Keratinocyte (primary cell): ENCODE data around the gene FMO1. TPM values are rescaled to one million over a fixed set of nuclear protein-coding genes. Genes with fewer than 3 reads are reported as not detected.
"Not testable (repeated sequence)": the region's sequence is repeated elsewhere in the genome, so short reads cannot be mapped to it uniquely, and the experiment has no call there.

Experiments
- DNase-seq: peaks from one replicate; pipeline ENCODE4 v3.0.0-alpha.2; 2011; ENCODE audit warnings: low read depth, missing footprints, low spot score
- FAIRE-seq: peaks from 2 replicates; lab custom pipeline; 2011; peaks lifted over from hg19 to GRCh38; lab: Jason Lieb, UNC
- H2AFZ ChIP-seq: 2 replicates; pipeline ENCODE4 v1.6.0; 2012; ENCODE audit warnings: low read length, control low read depth, inconsistent platforms; ENCODE audit not compliant: control insufficient read depth
- H3K27ac ChIP-seq: 2 replicates; pipeline ENCODE4 v1.5.1; 2011; ENCODE audit warnings: low read length; ENCODE audit not compliant: control insufficient read depth, insufficient read depth
- H3K27me3 ChIP-seq: 3 replicates; pipeline ENCODE4 v1.6.0; 2011; ENCODE audit warnings: low read length; ENCODE audit not compliant: control insufficient read depth, insufficient read depth; ENCODE audit errors: extremely low read depth
- H3K36me3 ChIP-seq, 2 experiments: 2 replicates in 1 of 2; 3 replicates in 1 of 2; pipeline ENCODE4 v1.5.1; 2011; ENCODE audit warnings: low read length in 2 of 2, mild to moderate bottlenecking in 1 of 2; ENCODE audit not compliant: control insufficient read depth in 2 of 2, insufficient read depth in 2 of 2; ENCODE audit errors: extremely low read depth in 1 of 2
- H3K4me1 ChIP-seq: 3 replicates; pipeline ENCODE4 v1.5.1; 2011; ENCODE audit warnings: low read length; ENCODE audit not compliant: control insufficient read depth, insufficient read depth; ENCODE audit errors: extremely low read depth
- H3K4me2 ChIP-seq: 3 replicates; pipeline ENCODE4 v1.6.0; 2011; ENCODE audit warnings: low read depth, low read length; ENCODE audit not compliant: control insufficient read depth, insufficient read depth; ENCODE audit errors: extremely low read depth
- H3K4me3 ChIP-seq, 3 experiments: fragments of 200-600 bp in 1 of 3; sonication (generic) in 1 of 3; 2 replicates in 2 of 3; 3 replicates in 1 of 3; pipeline ENCODE4 v1.5.1; 2011 to 2016; ENCODE audit warnings: low read length in 3 of 3, mild to moderate bottlenecking in 3 of 3, control low read depth in 2 of 3, inconsistent platforms in 1 of 3, low read depth in 1 of 3, mixed read lengths in 1 of 3, mixed run types in 1 of 3, moderate library complexity in 1 of 3; ENCODE audit not compliant: control insufficient read depth in 2 of 3, insufficient read depth in 2 of 3; ENCODE audit errors: extremely low read depth in 1 of 3
- H3K79me2 ChIP-seq: 2 replicates; pipeline ENCODE4 v1.6.0; 2012; ENCODE audit warnings: low read length; ENCODE audit not compliant: control insufficient read depth, insufficient read depth
- H3K9ac ChIP-seq: 3 replicates; pipeline ENCODE4 v1.6.0; 2011; ENCODE audit warnings: low read length; ENCODE audit not compliant: control insufficient read depth, insufficient read depth; ENCODE audit errors: extremely low read depth
- H3K9me1 ChIP-seq: 3 replicates; pipeline ENCODE4 v1.6.0; 2011; ENCODE audit warnings: low read length; ENCODE audit not compliant: control insufficient read depth, insufficient read depth; ENCODE audit errors: extremely low read depth
- H3K9me3 ChIP-seq: 2 replicates; pipeline ENCODE4 v1.5.1; 2012; ENCODE audit warnings: low read depth, low read length; ENCODE audit not compliant: control insufficient read depth
- H4K20me1 ChIP-seq: 3 replicates; pipeline ENCODE4 v1.6.0; 2011; ENCODE audit warnings: low read length; ENCODE audit not compliant: control insufficient read depth, insufficient read depth; ENCODE audit errors: extremely low read depth
- EZH2 ChIP-seq: IDR thresholded peaks from one replicate; pipeline ENCODE4 v1.6.1; 2012; ENCODE audit warnings: inconsistent platforms, mild to moderate bottlenecking, low read length, moderate library complexity
- dilution Hi-C: fragments of 300-500 bp; cut with MboI; formaldehyde crosslinking; loops from one replicate; pipeline ENCODE4 v1.7.0; 2020; ENCODE audit warnings: low sequenced_read_pairs; ENCODE audit not compliant: extremely low pct_ligation_motif_present
- polyA plus RNA-seq, 5 experiments: library from polyadenylated mRNA; depleted of rRNA in 3 of 5; stranded (reverse) in 3 of 5; stranded (forward) in 1 of 5; unstranded in 1 of 5; fragments of >200 nt; gene quantifications; 1 replicate in 1 of 5; 2 replicates in 3 of 5; 3 replicates in 1 of 5; pipeline versions ENCODE4 v1.2.1 to v1.2.3, GENCODE V29; 2011 to 2012; ENCODE audit warnings: missing spikeins in 2 of 5, low read depth in 1 of 5, low replicate concordance in 1 of 5
- TF ChIP-seq, protein P1 (sequence below), 3 experiments: IDR thresholded peaks in 1 of 3; conservative IDR thresholded peaks in 1 of 3; optimal IDR thresholded peaks in 1 of 3; 2 replicates in 2 of 3; 3 replicates in 1 of 3; pipeline versions ENCODE3 to v1.5.1; 2011; ENCODE audit warnings: low read length in 3 of 3, mild to moderate bottlenecking in 3 of 3, moderate library complexity in 2 of 3, control low read depth in 1 of 3, inconsistent platforms in 1 of 3; ENCODE audit not compliant: insufficient read depth in 2 of 3; ENCODE audit errors: extremely low read depth in 1 of 3

FMO1 gene
- polyA plus RNA-seq, 1 donor (not counting 4 experiments of a cell fraction or from before 2014, with no cell fraction given): 0.07 TPM

DNA sequence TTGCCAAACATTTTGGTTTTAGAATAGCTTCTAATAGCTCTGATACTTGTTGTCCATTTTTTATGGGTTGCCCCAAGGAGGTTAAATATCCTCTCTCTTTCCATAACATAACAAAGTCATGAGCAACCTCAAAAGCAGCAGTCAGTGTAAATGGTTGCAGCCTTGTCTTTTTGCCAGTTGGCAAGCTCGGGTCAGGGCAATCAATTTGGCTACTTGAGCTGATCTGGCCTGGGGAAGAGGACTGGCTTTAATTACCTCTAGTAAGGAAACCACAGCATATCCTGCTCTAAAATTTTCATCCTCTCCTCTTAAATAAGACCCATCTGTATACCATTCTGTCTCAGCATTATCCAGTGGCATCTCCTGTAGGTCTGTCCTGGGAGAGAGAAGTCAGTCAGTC, 44.5 kb downstream of the FMO1 start:
- dilution Hi-C loops: no loop called here
- TF ChIP-seq, protein P1, sequence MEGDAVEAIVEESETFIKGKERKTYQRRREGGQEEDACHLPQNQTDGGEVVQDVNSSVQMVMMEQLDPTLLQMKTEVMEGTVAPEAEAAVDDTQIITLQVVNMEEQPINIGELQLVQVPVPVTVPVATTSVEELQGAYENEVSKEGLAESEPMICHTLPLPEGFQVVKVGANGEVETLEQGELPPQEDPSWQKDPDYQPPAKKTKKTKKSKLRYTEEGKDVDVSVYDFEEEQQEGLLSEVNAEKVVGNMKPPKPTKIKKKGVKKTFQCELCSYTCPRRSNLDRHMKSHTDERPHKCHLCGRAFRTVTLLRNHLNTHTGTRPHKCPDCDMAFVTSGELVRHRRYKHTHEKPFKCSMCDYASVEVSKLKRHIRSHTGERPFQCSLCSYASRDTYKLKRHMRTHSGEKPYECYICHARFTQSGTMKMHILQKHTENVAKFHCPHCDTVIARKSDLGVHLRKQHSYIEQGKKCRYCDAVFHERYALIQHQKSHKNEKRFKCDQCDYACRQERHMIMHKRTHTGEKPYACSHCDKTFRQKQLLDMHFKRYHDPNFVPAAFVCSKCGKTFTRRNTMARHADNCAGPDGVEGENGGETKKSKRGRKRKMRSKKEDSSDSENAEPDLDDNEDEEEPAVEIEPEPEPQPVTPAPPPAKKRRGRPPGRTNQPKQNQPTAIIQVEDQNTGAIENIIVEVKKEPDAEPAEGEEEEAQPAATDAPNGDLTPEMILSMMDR (optimal IDR thresholded peaks at IDR 0.05 in 1 of 3, IDR thresholded peaks at IDR 0.05 in 1 of 3, conservative IDR thresholded peaks at IDR 0.05 in 1 of 3; ENCODE audit: extremely low read depth in 1 of 3, insufficient read depth in 2 of 3, low read length in 3 of 3): no peak
- TF ChIP-seq EZH2: no peak
- Histone ChIP-seq H2AFZ (no peak overlapping the region), H3K9ac (no peak overlapping the region), H3K4me2 (no peak overlapping the region), H3K27me3 (no peaks in the 10 kb centered on the region), H3K79me2 (no peaks in the 10 kb centered on the region), H3K4me1 (no peaks in the 10 kb centered on the region), H3K27ac (no peak overlapping the region), H3K4me3 (no peak overlapping the region), H4K20me1 (no peaks in the 10 kb centered on the region), H3K36me3 (no peaks in the 10 kb centered on the region), H3K9me1 (no peaks in the 10 kb centered on the region), H3K9me3 (no peaks in the 10 kb centered on the region)
- DNase-seq (no peak), FAIRE-seq (no peak)

DNA sequence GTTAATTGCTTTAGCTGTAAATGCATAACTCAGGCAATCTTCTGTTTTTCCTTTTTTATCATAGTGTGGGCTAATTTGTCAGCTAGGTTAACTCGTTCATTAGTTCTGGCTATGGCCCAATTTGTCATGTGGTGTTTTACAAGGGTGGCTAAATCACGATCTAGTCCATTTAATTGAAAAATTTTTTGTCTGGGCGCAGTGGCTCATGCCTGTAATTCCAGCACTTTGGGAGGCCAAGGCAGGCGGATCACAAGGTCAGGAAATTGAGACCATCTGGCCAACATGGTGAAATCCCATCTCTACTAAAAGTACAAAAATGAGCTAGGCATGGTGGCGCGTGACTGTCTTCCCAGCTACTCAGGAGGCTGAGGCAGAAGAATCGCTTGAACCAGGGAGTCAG, 47.1 kb downstream of the FMO1 start:
- H3K27ac ChIP-seq, H3K9ac ChIP-seq, H3K4me2 ChIP-seq, H3K9me3 ChIP-seq, H3K79me2 ChIP-seq, H2AFZ ChIP-seq, FAIRE-seq, H3K36me3 ChIP-seq, H3K4me1 ChIP-seq, dilution Hi-C loops, H3K4me3 ChIP-seq, H3K27me3 ChIP-seq, H4K20me1 ChIP-seq, DNase-seq, H3K9me1 ChIP-seq: not testable (repeated sequence)

DNA sequence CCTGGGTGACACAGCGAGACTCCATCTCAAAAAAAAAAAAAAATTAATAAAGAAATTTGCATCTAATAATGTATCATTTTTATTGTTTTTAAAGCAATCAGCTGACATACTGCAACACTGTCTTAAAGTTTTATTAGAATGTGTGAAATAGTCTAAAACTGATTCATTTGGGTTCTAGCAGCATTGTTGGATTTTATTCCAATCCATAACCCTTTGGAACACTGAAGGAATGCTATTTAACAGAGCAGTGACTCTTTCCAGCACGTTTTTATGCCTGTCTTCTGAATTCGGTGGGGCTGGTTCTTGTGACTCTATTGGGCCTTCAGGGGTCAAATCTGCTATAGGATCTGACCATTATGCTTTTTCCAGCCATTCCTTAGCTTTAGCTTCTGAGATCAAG, 47.5 kb downstream of the FMO1 start:
- Histone ChIP-seq H3K27ac (no peak overlapping the region), H3K4me3 (no peak overlapping the region), H3K9ac (no peak overlapping the region), H4K20me1 (no peaks in the 10 kb centered on the region), H2AFZ (no peak overlapping the region), H3K4me2 (no peak overlapping the region), H3K36me3 (no peaks in the 10 kb centered on the region), H3K4me1 (no peaks in the 10 kb centered on the region), H3K79me2 (no peaks in the 10 kb centered on the region), H3K9me3 (no peaks in the 10 kb centered on the region), H3K9me1 (no peaks in the 10 kb centered on the region), H3K27me3 (no peaks in the 10 kb centered on the region)
- TF ChIP-seq, protein P1 (optimal IDR thresholded peaks at IDR 0.05 in 1 of 3, IDR thresholded peaks at IDR 0.05 in 1 of 3, conservative IDR thresholded peaks at IDR 0.05 in 1 of 3; ENCODE audit: extremely low read depth in 1 of 3, insufficient read depth in 2 of 3, low read length in 3 of 3): no peak
- no peak for TF ChIP-seq EZH2
- FAIRE-seq (no peak), DNase-seq (no peak)
- dilution Hi-C loops: no loop called here
